GM19455 (cell line): ENCODE measurements around the gene SIRPA.

ENCODE experiments used
- ATAC-seq: cut with Tn5 transposase; IDR thresholded peaks from one replicate; pipeline ENCODE4 v1.9.1; 2021; ENCODE audit not compliant: unreplicated experiment

Gene SIRPA

GRCh38 chr20:1887756-1888155, 7.5 kb upstream of the SIRPA start:
- no peak for ATAC-seq

GRCh38 chr20:1888796-1889463, 6.3 kb upstream of the SIRPA start:
- ATAC-seq: no peak

- ATAC-seq: no peak
These were observed 4.5 kb upstream of the SIRPA start for GRCh38 chr20:1890469-1891262.

- no peak for ATAC-seq
These were observed 3.7 kb upstream of the SIRPA start for GRCh38 chr20:1891263-1892118.

- no peak for ATAC-seq
These were observed 3.2 kb upstream of the SIRPA start for GRCh38 chr20:1892119-1892385.

- ATAC-seq: no peak
These were observed 1.3 kb upstream of the SIRPA start for GRCh38 chr20:1893721-1894470.

GRCh38 chr20:1894471-1894950, 696 bp upstream of the SIRPA start:
- no peak for ATAC-seq

GRCh38 chr20:1895674-1896483, 672 bp downstream of the SIRPA start:
- ATAC-seq: no peak

GRCh38 chr20:1896484-1897258, 1.5 kb downstream of the SIRPA start:
- no peak for ATAC-seq

- no peak for ATAC-seq
These were observed 2.3 kb downstream of the SIRPA start for GRCh38 chr20:1897541-1897940.

- ATAC-seq: no peak
These were observed 2.8 kb downstream of the SIRPA start for GRCh38 chr20:1897965-1898464.

- ATAC-seq: no peak
These were observed 3.5 kb downstream of the SIRPA start for GRCh38 chr20:1898482-1899240.

GRCh38 chr20:1899241-1899525, 4.0 kb downstream of the SIRPA start:
- ATAC-seq: no peak

- no peak for ATAC-seq
These were observed 5.2 kb downstream of the SIRPA start for GRCh38 chr20:1900321-1900801.

- ATAC-seq: no peak
These were observed 6.5 kb downstream of the SIRPA start for GRCh38 chr20:1901704-1902103.

GRCh38 chr20:1902188-1902587, 7.0 kb downstream of the SIRPA start:
- ATAC-seq: no peak

- no peak for ATAC-seq
These were observed 8.9 kb downstream of the SIRPA start for GRCh38 chr20:1904135-1904534.

GRCh38 chr20:1905009-1905408, 9.8 kb downstream of the SIRPA start:
- ATAC-seq: no peak

GRCh38 chr20:1905693-1906092, 10.5 kb downstream of the SIRPA start:
- no peak for ATAC-seq
